K562 (cell line): ENCODE measurements around the gene NRG2. TPM values are rescaled to one million over a fixed set of nuclear protein-coding genes. Genes with fewer than 3 reads are reported as not detected.

Experiments
- CBFB ChIP-seq: sonication (generic); formaldehyde crosslinking; IDR thresholded peaks from 2 replicates; pipeline ENCODE4 v1.4.0; 2020; ENCODE audit warnings: mild to moderate bottlenecking, missing genetic modification reagents
- HDAC3 ChIP-seq: fragments of 450-650 bp; IDR thresholded peaks from 2 replicates; pipeline ENCODE4 v1.6.1; 2018; ENCODE audit warnings: borderline replicate concordance, mild to moderate bottlenecking, moderate library complexity; ENCODE audit not compliant: partially characterized antibody
- HOXB6 ChIP-seq: fragments of 250-450 bp; sonication (Bioruptor Pico); IDR thresholded peaks from 2 replicates; pipeline ENCODE4 v1.5.1; 2022; ENCODE audit warnings: mild to moderate bottlenecking, borderline replicate concordance
- PHF8 ChIP-seq: fragments of 200-600 bp; sonication (generic); IDR thresholded peaks from 2 replicates; pipeline ENCODE4 v1.6.1; 2012; ENCODE audit warnings: mixed run types, mild to moderate bottlenecking, inconsistent platforms, low read length, moderate library complexity, borderline replicate concordance
- PRPF4 ChIP-seq: fragments of 200-400 bp; formaldehyde crosslinking; IDR thresholded peaks from one replicate; pipeline ENCODE4 v1.6.1; 2017; ENCODE audit warnings: low read length, low read depth, mild to moderate bottlenecking; ENCODE audit not compliant: insufficient read depth, poor library complexity, severe bottlenecking
- SP1 ChIP-seq: sonication (generic); formaldehyde crosslinking; IDR thresholded peaks from 2 replicates; pipeline ENCODE4 v1.8.1; 2022; ENCODE audit warnings: mild to moderate bottlenecking, missing genetic modification reagents
- ZFX ChIP-seq: sonication (generic); formaldehyde crosslinking; IDR thresholded peaks from 2 replicates; pipeline ENCODE4 v1.8.0; 2022; ENCODE audit warnings: mild to moderate bottlenecking, missing genetic modification reagents, moderate library complexity
- ZNF217 ChIP-seq: sonication (generic); formaldehyde crosslinking; IDR thresholded peaks from 2 replicates; pipeline ENCODE4 v1.8.0; 2022; ENCODE audit warnings: mild to moderate bottlenecking, missing genetic modification reagents
- ZNF41 ChIP-seq: fragments of 250-450 bp; sonication (Bioruptor Pico); conservative IDR thresholded peaks from 2 replicates; pipeline ENCODE4 v1.4.0; 2020; ENCODE audit warnings: mild to moderate bottlenecking
- polyA plus RNA-seq, 8 experiments: library from polyadenylated mRNA; depleted of rRNA in 4 of 8; stranded (reverse) in 5 of 8; unstranded in 3 of 8; fragments of >200 nt; fragmentation: Nextera tagmentation in 2 of 8; fragmentation: Illumina TruSeq in 1 of 8; extraction: Ambion mirVana in 2 of 8; extraction: Trizol in 1 of 8; gene quantifications; 2 replicates each; pipeline versions ENCODE4 v1.2.1 to v1.2.3, GENCODE V29; 2011 to 2014; ENCODE audit warnings: inconsistent platforms in 1 of 8, missing spikeins in 1 of 8
- total RNA-seq, 7 experiments: library from RNA; depleted of rRNA in 6 of 7; stranded (reverse); fragments of >200 nt in 6 of 7; fragmentation: Illumina TruSeq in 2 of 7; extraction: Trizol in 2 of 7; gene quantifications; 2 replicates each; pipeline versions ENCODE4 v1.2.1 to v1.2.3, GENCODE V29; 2011 to 2021; ENCODE audit warnings: low replicate concordance in 1 of 7
- TF ChIP-seq, protein P1 (sequence below): fragments of 250-450 bp; sonication (Bioruptor Pico); IDR thresholded peaks from 2 replicates; pipeline ENCODE4 v1.4.0; 2020; ENCODE audit warnings: mild to moderate bottlenecking, moderate library complexity
- TF ChIP-seq, protein P2 (sequence below): fragments of 450-650 bp; IDR thresholded peaks from 2 replicates; pipeline ENCODE4 v1.6.1; 2016; ENCODE audit warnings: missing biosample characterization, missing genetic modification characterization

The NRG2 gene
- total and polyA plus RNA-seq, 9 of the 15 experiments (the other 6 are each of a cell fraction or from before 2014, with no cell fraction given): not detected

DNA sequence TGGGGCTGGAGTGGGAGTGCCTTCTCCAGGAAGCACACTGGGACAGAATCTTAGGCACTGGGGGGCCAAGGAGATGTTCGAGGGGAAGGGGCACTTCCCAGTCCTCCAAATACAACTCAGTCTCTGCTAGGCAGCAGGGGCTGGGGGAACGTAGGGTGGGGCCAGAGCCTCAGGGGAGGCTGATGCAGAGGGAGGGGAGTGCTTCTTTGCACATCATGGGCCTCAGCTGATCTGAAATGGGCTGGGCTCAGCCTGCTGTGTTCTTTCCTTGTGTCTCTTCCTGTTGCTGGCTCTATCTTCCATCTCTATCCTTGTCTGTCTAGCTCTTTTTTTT is 231.9 kb downstream of the NRG2 start (continued):
- TF ChIP-seq, protein P1, sequence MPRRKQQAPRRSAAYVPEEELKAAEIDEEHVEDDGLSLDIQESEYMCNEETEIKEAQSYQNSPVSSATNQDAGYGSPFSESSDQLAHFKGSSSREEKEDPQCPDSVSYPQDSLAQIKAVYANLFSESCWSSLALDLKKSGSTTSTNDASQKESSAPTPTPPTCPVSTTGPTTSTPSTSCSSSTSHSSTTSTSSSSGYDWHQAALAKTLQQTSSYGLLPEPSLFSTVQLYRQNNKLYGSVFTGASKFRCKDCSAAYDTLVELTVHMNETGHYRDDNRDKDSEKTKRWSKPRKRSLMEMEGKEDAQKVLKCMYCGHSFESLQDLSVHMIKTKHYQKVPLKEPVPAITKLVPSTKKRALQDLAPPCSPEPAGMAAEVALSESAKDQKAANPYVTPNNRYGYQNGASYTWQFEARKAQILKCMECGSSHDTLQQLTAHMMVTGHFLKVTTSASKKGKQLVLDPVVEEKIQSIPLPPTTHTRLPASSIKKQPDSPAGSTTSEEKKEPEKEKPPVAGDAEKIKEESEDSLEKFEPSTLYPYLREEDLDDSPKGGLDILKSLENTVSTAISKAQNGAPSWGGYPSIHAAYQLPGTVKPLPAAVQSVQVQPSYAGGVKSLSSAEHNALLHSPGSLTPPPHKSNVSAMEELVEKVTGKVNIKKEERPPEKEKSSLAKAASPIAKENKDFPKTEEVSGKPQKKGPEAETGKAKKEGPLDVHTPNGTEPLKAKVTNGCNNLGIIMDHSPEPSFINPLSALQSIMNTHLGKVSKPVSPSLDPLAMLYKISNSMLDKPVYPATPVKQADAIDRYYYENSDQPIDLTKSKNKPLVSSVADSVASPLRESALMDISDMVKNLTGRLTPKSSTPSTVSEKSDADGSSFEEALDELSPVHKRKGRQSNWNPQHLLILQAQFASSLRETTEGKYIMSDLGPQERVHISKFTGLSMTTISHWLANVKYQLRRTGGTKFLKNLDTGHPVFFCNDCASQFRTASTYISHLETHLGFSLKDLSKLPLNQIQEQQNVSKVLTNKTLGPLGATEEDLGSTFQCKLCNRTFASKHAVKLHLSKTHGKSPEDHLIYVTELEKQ (CRISPR knock-in tag): no peak
- no peak for TF ChIP-seq ZNF217 (CRISPR knock-in tag)
- no peak for TF ChIP-seq CBFB
- TF ChIP-seq PRPF4: no peak
- TF ChIP-seq HOXB6 (CRISPR knock-in tag): no peak
- TF ChIP-seq, protein P2, sequence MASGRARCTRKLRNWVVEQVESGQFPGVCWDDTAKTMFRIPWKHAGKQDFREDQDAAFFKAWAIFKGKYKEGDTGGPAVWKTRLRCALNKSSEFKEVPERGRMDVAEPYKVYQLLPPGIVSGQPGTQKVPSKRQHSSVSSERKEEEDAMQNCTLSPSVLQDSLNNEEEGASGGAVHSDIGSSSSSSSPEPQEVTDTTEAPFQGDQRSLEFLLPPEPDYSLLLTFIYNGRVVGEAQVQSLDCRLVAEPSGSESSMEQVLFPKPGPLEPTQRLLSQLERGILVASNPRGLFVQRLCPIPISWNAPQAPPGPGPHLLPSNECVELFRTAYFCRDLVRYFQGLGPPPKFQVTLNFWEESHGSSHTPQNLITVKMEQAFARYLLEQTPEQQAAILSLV: no peak
- no peak for TF ChIP-seq ZNF41 (CRISPR knock-in tag)
- TF ChIP-seq SP1: no peak
- no peak for TF ChIP-seq HDAC3
- no peak for TF ChIP-seq ZFX (CRISPR knock-in tag)
- no peak for TF ChIP-seq PHF8
